Measurements from ENCODE around the gene AKAP6. TPM values are rescaled to one million over a fixed set of nuclear protein-coding genes. Genes with fewer than 3 reads are reported as not detected.

Gene AKAP6
- total RNA-seq, 1 donor from 2014 or later = 600 TPM

- TF ChIP-seq CTCF (IDR thresholded peaks at IDR 0.05; ENCODE audit: partially characterized antibody, unreplicated experiment) = no peak
- Mint-ChIP-seq H3K36me3 (ENCODE audit: unreplicated experiment) (no peaks in the 10 kb centered on the region), H3K27ac (ENCODE audit: unreplicated experiment) (no peak overlapping the region), H3K4me3 (ENCODE audit: unreplicated experiment) (no peak overlapping the region), H3K4me1 (ENCODE audit: low read depth, unreplicated experiment) (peaks cover 4% of the 10 kb centered on the region), H3K27me3 (ENCODE audit: unreplicated experiment) (peaks cover 2% of the 10 kb centered on the region), H3K9me3 (ENCODE audit: unreplicated experiment) (peaks cover 2% of the 10 kb centered on the region)
- DNase-seq = no peak
Observed at GRCh38 chr14:32497248-32497647, 168.2 kb downstream of the AKAP6 start.

DNA sequence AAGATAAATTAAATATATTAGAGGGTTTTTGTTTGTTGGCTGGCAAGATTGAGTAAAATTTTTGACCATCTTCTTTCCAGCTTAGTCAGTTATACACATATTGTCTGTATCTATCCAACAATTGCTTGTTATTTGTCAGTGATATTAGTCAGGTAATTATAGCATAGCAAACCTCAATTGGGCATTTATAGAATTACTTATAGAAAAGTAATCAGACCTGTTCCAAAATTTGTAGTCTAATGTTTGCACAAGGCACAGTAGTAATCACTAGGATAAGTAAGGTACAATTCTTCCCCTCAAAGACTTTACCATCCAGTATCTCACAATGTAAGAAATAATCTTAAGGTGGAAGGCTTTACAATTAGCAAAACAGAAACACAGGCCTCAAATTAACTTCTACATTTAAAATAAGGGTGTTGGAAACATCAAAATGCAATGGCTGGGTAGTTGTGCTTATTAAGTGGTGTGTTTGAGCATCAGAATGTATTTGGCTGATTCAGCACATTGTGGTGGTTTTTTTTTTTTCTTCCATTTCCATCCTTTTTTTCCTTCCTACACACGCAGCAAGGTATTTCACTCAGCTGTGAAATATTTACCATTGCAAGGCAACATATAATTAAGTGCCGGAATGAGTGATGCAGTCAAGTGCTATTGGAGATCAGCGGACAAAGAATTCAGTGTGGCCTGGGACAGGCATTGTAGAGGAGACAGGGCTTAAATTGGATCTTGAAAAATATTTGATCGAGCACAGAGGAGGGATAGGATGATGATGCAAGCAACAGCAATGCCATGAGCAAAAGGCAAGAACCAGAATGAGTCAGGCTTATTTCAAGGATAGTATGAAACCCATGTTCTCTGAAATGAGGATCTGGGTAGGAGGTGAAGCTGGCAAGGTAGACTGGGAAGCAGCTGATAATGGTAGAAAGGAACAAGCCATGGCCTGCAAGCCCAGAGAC is 178.2 kb downstream of the AKAP6 start:
- peaks cover 13% of the 10 kb centered on the region for H3K9me3 Mint-ChIP-seq (ENCODE audit: unreplicated experiment)

DNA sequence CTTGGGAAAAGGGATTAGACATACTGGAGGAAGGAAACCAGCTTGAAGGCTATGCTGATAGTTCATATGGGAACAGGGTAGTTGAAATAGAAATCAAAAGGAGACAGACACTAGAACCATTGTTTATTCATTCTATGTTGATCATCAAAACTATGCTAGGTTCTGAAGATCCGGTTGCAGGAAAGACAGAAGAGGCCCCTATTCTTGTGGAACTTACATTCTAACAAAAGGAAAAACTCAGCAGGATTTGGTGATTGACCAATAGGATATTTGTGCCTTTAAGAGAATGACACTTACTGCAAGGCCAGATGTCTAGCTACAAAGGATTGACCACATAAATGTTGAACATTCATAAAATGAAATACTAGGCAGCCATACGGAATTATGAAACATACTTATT is 179.2 kb downstream of the AKAP6 start:
- H3K27ac Mint-ChIP-seq (ENCODE audit: unreplicated experiment) = peak overlapping the region; percentile 7
- H3K4me3 Mint-ChIP-seq (ENCODE audit: unreplicated experiment) = no peak overlapping the region
- peaks cover 13% of the 10 kb centered on the region for H3K9me3 Mint-ChIP-seq (ENCODE audit: unreplicated experiment)
- peaks cover 11% of the 10 kb centered on the region for H3K27me3 Mint-ChIP-seq (ENCODE audit: unreplicated experiment)
- no peak for DNase-seq
- H3K4me1 Mint-ChIP-seq (ENCODE audit: low read depth, unreplicated experiment) = peaks cover 16% of the 10 kb centered on the region
- TF ChIP-seq CTCF (IDR thresholded peaks at IDR 0.05; ENCODE audit: partially characterized antibody, unreplicated experiment) = no peak
- H3K36me3 Mint-ChIP-seq (ENCODE audit: unreplicated experiment) = no peaks in the 10 kb centered on the region

More for the DNA sequence above, 178.2 kb downstream of the AKAP6 start:
- no peaks in the 10 kb centered on the region for H3K36me3 Mint-ChIP-seq (ENCODE audit: unreplicated experiment)
- peaks cover 13% of the 10 kb centered on the region for H3K4me1 Mint-ChIP-seq (ENCODE audit: low read depth, unreplicated experiment)
- TF ChIP-seq CTCF (IDR thresholded peaks at IDR 0.05; ENCODE audit: partially characterized antibody, unreplicated experiment) = no peak
- peak overlapping the region; percentile 33 for H3K27ac Mint-ChIP-seq (ENCODE audit: unreplicated experiment)
- no peak overlapping the region for H3K4me3 Mint-ChIP-seq (ENCODE audit: unreplicated experiment)
- H3K27me3 Mint-ChIP-seq (ENCODE audit: unreplicated experiment) = peaks cover 11% of the 10 kb centered on the region
- DNase-seq = no peak

DNA sequence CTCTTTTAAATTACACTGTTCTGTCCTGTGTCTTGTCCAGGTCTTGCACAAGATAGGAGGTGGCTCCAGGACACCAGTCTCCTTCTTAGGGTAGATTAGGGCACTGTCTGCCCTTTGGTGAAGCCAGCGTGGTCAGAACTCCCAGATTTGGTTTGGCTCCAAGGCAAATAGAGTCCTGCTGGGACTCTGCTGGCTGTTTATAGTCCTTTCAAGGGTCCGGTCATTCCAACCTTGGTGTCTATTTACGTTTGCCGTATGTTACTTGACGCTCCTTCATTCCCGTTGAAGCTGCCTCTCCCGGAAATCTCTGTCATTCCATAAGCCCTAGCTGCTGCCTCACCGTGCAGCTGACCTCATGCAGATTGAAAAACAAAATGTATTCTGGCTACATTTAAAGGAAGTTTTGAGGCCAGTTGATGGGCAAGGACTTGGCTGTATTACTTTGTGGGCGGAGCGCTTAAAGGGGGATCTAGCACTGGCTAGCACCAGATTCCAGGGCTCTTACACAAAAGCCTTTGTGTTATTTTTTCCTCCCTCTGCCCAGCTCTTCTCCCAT is 180.6 kb downstream of the AKAP6 start:
- Mint-ChIP-seq H3K27me3 (ENCODE audit: unreplicated experiment) (peaks cover 13% of the 10 kb centered on the region), H3K9me3 (ENCODE audit: unreplicated experiment) (peaks cover 15% of the 10 kb centered on the region), H3K4me1 (ENCODE audit: low read depth, unreplicated experiment) (peaks cover 14% of the 10 kb centered on the region), H3K4me3 (ENCODE audit: unreplicated experiment) (no peak overlapping the region), H3K36me3 (ENCODE audit: unreplicated experiment) (no peaks in the 10 kb centered on the region), H3K27ac (ENCODE audit: unreplicated experiment) (no peak overlapping the region)
- no peak for DNase-seq
- TF ChIP-seq CTCF (IDR thresholded peaks at IDR 0.05; ENCODE audit: partially characterized antibody, unreplicated experiment) = no peak

DNA sequence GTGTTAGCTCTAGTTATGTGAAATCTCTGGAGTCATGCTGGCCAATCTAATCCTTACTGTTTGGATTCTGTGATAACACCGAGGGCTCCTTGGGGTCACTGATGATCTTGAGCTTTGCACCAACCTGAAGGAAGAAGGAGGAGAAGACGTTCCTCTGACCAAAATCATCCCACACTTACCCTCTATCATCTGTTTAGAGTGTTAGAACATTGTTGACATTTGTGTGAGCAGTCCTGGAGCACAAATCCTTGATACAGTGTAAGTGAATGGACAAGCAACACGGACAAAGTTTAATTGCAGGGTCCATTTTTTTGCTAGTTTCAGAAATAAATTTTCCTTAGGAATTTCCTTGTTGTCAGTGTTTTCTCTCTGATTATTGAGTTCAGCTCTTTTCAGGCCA is 181.7 kb downstream of the AKAP6 start:
- no peaks in the 10 kb centered on the region for H3K36me3 Mint-ChIP-seq (ENCODE audit: unreplicated experiment)
- TF ChIP-seq CTCF (IDR thresholded peaks at IDR 0.05; ENCODE audit: partially characterized antibody, unreplicated experiment) = no peak
- H3K27ac Mint-ChIP-seq (ENCODE audit: unreplicated experiment) = no peak overlapping the region
- peaks cover 16% of the 10 kb centered on the region for H3K9me3 Mint-ChIP-seq (ENCODE audit: unreplicated experiment)
- DNase-seq = no peak
- peaks cover 14% of the 10 kb centered on the region for H3K27me3 Mint-ChIP-seq (ENCODE audit: unreplicated experiment)
- no peak overlapping the region for H3K4me3 Mint-ChIP-seq (ENCODE audit: unreplicated experiment)
- H3K4me1 Mint-ChIP-seq (ENCODE audit: low read depth, unreplicated experiment) = peaks cover 13% of the 10 kb centered on the region

All from glutamatergic neuron (in vitro differentiated cells).